Left lung (tissue), 10 donors: ENCODE data around the gene USHBP1. TPM values are rescaled to one million over a fixed set of nuclear protein-coding genes. Genes with fewer than 3 reads are reported as not detected.
A peak's percentile ranks its signal among the peaks of the same experiment; 100 is the strongest.

ENCODE experiments used
- ATAC-seq: fragments of 200-7000 bp; cut with Tn5 transposase; one replicate; pipeline ENCODE4 v1.9.1; 2020; ENCODE audit warnings: moderate library complexity
- DNase-seq, 4 donors: peaks; one replicate each; pipeline ENCODE4 v3.0.0-alpha.2; 2013 to 2020
- H3K27ac ChIP-seq, 2 donors: fragments of 200-600 bp; sonication (generic) in 1 of 2; one replicate each; pipeline versions ENCODE4 v1.5.0 to v1.8.0; 2020 to 2021
- H3K27me3 ChIP-seq, 2 donors: fragments of 200-600 bp; sonication (generic) in 1 of 2; one replicate each; pipeline versions ENCODE4 v1.5.0 to v1.8.0; 2020 to 2021
- H3K36me3 ChIP-seq, 2 donors: fragments of 200-600 bp; sonication (generic) in 1 of 2; one replicate each; pipeline versions ENCODE4 v1.5.0 to v1.8.0; 2020 to 2021
- H3K4me1 ChIP-seq, 2 donors: fragments of 200-600 bp; one replicate each; pipeline ENCODE4 v1.8.0; 2021
- H3K4me3 ChIP-seq, 2 donors: fragments of 200-600 bp; sonication (generic) in 1 of 2; one replicate each; pipeline versions ENCODE4 v1.5.0 to v1.8.0; 2020 to 2021; ENCODE audit warnings: mild to moderate bottlenecking in 1 of 2
- H3K9me3 ChIP-seq, 2 donors: fragments of 200-600 bp; sonication (generic) in 1 of 2; one replicate each; pipeline versions ENCODE4 v1.5.0 to v1.8.0; 2020 to 2021
- intact Hi-C, 2 donors: fragments of 100-400 bp; cut with DNase I; formaldehyde crosslinking; loops; one replicate each; pipeline versions ENCODE4 v1.11.2 to v1.14.2; 2022
- polyA plus RNA-seq, 6 donors: library from polyadenylated mRNA; unstranded; fragments of 120-200 nt; gene quantifications; one replicate each; pipeline ENCODE4 v1.2.1, GENCODE V29; 2013; ENCODE audit not compliant: insufficient read length in 6 of 6
- total RNA-seq, 2 donors: library from RNA; stranded (reverse); fragmentation: NEBNext Ultra II Directional; extraction: Animal tissue kit (Norgen Biotek cat#: 25700); gene quantifications; one replicate each; pipeline ENCODE4 v1.2.1, GENCODE V29; 2021
- TF ChIP-seq, protein P1 (sequence below), 2 donors: fragments of 200-600 bp; sonication (generic) in 1 of 2; IDR thresholded peaks; one replicate each; pipeline versions ENCODE4 v1.5.0 to v1.8.0; 2021; ENCODE audit warnings: antibody characterized with exemption in 2 of 2
- donor health status: DM: no; HTN: yes; CAD: no.
- donor health status: DM: no; HTN: no; CAD: no.

The USHBP1 gene
- total and polyA plus RNA-seq, 8 donors = 4.8 to 13.3 (median 10.8) TPM

DNA sequence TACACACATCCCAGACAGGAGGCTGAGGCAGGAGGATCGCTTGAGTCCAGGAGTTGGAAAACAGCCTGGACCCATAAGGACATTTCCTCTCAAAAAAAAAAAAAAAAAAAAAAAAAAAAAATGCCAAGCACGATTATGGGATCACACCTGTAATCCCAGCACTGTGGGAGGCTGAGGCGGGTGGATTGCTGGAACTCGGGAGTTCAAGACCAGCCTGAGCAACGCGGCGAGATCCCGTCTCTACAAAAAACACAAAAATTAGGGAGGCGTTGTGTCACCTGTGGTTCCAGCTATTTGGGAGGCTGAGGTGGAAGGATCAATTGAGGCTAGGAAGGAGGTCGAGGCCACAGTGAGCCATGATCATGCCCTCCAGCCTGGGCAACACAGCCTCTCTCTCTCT, 39.5 kb downstream of the USHBP1 start:
- intact Hi-C loops = no loop called here
- DNase-seq (no peak), ATAC-seq (no peak)
- Histone ChIP-seq H3K27ac (no peak overlapping the region), H3K4me3 (no peak overlapping the region), H3K36me3 (peaks cover 0 to 17% of the 10 kb centered on the region in 2 donors), H3K27me3 (no peaks in the 10 kb centered on the region), H3K4me1 (peaks cover 9 to 31% of the 10 kb centered on the region in 2 donors), H3K9me3 (no peaks in the 10 kb centered on the region)
- TF ChIP-seq, protein P1, sequence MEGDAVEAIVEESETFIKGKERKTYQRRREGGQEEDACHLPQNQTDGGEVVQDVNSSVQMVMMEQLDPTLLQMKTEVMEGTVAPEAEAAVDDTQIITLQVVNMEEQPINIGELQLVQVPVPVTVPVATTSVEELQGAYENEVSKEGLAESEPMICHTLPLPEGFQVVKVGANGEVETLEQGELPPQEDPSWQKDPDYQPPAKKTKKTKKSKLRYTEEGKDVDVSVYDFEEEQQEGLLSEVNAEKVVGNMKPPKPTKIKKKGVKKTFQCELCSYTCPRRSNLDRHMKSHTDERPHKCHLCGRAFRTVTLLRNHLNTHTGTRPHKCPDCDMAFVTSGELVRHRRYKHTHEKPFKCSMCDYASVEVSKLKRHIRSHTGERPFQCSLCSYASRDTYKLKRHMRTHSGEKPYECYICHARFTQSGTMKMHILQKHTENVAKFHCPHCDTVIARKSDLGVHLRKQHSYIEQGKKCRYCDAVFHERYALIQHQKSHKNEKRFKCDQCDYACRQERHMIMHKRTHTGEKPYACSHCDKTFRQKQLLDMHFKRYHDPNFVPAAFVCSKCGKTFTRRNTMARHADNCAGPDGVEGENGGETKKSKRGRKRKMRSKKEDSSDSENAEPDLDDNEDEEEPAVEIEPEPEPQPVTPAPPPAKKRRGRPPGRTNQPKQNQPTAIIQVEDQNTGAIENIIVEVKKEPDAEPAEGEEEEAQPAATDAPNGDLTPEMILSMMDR (IDR thresholded peaks at IDR 0.05) = no peak

DNA sequence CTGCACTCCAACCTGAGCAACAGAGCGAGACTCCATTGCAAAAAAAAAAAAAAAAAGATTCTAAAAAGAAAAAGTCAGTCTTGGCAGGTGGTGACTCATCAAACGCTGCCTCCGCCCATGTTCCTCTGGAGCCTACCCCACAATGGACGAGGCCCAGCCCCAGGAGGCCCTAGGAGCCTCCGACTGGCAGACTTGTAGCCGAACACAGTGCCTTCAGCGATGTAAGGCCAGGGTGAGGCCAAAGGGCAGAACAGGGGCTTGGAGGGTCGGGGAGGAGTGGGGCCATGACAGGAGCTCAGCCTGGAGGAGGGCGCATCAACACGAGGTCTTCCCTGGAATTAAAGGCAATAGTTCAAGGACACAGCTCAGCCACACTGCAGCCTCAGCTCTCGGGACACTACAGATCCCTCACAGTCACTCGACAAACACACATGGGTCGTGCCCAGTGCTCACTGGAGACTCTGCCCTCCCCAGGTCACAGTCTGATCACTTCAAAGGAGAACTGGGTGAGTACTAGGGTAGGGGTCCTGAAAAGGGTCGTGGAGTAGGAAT, 44.3 kb downstream of the USHBP1 start:
- DNase-seq (no peak), ATAC-seq (no peak)
- peaks cover 0 to 32% of the 10 kb centered on the region in 2 donors for H3K36me3 ChIP-seq
- H3K27ac ChIP-seq = no peak overlapping the region
- peaks cover 8 to 22% of the 10 kb centered on the region in 2 donors for H3K4me1 ChIP-seq
- no peak overlapping the region for H3K4me3 ChIP-seq
- TF ChIP-seq, protein P1 (IDR thresholded peaks at IDR 0.05) = no peak
- intact Hi-C loops = no loop called here
- H3K27me3 ChIP-seq = no peaks in the 10 kb centered on the region
- H3K9me3 ChIP-seq = no peaks in the 10 kb centered on the region

DNA sequence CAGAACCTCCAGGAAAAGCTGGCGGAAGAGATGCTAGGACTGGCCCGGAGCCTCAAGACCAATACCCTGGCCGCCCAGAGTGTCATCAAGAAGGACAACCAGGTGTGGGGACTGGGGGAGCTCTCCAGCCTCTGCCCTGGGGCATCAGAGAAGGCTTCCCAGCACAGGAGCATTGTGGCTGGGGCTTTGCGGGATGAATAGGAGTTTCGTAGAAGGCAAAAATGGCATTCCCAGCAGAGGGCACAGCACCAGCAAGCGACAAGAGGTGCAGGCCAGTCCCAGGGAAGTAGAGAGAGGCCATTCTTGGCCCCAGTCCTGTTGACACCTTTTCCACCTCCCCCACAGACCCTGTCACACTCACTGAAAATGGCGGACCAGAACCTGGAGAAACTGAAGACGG, 45.3 kb downstream of the USHBP1 start:
- TF ChIP-seq, protein P1 (IDR thresholded peaks at IDR 0.05) = no peak
- ATAC-seq (no peak), DNase-seq (no peak)
- H3K4me3 ChIP-seq = no peak overlapping the region
- H3K36me3 ChIP-seq = peaks cover 0 to 32% of the 10 kb centered on the region in 2 donors
- intact Hi-C loops = no loop called here
- no peaks in the 10 kb centered on the region for H3K27me3 ChIP-seq
- H3K4me1 ChIP-seq = peaks cover 13 to 27% of the 10 kb centered on the region in 2 donors
- H3K9me3 ChIP-seq = no peaks in the 10 kb centered on the region
- H3K27ac ChIP-seq = no peak overlapping the region

DNA sequence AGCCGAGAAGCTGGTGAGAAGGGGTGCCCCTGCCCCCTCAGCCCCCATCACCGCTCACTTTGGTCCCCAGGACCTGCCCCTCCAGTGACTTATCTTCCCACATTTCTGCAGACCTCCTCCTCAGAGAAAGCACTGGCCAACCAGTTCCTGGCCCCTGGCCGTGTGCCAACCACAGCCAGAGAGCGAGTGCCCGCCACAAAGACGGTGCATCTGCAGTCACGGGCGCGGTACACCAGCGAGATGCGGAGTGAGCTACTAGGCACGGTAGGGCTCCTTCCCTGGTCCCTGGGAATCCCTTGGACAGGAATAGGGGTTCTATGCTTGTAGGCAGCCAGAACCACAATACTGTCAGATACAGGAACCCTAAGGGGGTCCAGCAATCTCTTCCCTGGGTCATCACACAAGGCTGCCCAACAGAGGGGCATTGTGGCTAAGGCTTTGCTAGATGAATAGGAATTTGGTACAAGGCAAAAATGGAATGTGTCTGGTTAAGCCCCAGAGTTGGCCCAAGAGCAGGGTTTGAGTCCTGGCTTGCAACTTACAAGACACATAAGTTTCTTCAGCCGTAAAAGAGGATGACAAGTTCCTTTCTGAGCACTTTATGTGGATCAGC, 48.4 kb downstream of the USHBP1 start:
- DNase-seq (peak in 1 of 4 donors; percentile 75), ATAC-seq (no peak)
- peak overlapping the region; percentile 61 to 79 for H3K4me3 ChIP-seq
- intact Hi-C loops = no loop called here
- H3K9me3 ChIP-seq = no peaks in the 10 kb centered on the region
- peaks cover 0 to 56% of the 10 kb centered on the region in 2 donors for H3K36me3 ChIP-seq
- H3K27ac ChIP-seq = peak overlapping the region; percentile 86 to 96
- H3K27me3 ChIP-seq = no peaks in the 10 kb centered on the region
- TF ChIP-seq, protein P1 (IDR thresholded peaks at IDR 0.05) = no peak
- H3K4me1 ChIP-seq = peaks cover 13 to 23% of the 10 kb centered on the region in 2 donors

DNA sequence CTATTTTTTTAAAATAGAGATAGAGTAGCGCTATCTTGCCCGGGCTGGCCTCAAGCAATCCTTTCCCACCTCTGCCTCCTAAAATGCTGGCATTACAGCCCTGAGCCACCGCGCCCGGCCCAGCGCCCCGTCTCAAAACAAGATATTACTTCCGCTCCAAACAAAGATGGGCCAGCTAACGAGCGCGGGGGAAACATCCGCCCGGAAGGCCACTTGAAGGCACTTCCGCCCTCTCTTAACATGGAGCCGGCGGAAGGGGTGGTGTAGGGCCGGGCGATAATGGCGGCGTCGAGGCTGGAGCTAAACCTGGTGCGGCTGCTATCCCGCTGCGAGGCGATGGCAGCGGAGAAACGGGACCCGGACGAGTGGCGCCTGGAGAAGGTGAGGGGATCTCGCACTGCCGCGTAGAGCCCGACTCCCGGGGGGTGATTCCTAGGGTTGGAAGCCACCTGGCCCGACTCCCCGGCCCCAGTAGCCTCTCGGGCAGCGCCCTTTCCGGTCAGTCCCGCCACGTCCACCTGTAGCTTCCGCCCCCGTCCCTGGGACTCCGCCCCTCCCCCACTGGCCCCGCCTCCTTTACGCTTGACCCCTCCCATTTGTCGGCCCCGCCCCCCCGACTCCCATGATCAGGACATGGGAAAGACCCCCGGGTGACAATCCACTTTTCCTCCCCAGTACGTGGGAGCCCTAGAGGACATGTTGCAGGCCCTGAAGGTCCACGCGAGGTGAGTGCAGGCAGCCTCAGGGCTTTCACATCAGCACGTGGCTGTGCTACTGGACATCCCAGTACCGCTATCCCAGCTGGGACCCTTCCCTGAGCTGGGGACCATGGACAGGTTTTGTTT, 49.2 kb downstream of the USHBP1 start, which contains the start of gene USE1:
USE1 (plus strand) TSS at position 231 of the 845 bp plus-strand sequence; CDS start at position 280, 49 bp downstream.
- H3K27ac ChIP-seq = peak within 1 kb of the TSS; percentile 86 to 96
- peak; percentile 90 to 95 (median 93) for DNase-seq
- no peaks in the 10 kb centered on the region for H3K27me3 ChIP-seq
- intact Hi-C loops = no loop called here
- no peaks in the 10 kb centered on the region for H3K9me3 ChIP-seq
- peak within 1 kb of the TSS; percentile 61 to 79 for H3K4me3 ChIP-seq
- peak; percentile 96 for ATAC-seq
- peaks cover 0 to 64% of the 10 kb centered on the region in 2 donors for H3K36me3 ChIP-seq
- TF ChIP-seq, protein P1 (IDR thresholded peaks at IDR 0.05) = no peak
- peaks cover 13 to 22% of the 10 kb centered on the region in 2 donors for H3K4me1 ChIP-seq
